ENCODE data around the gene ETNPPL.

The ETNPPL gene

GRCh38 chr4:108703966-108704365, 58.9 kb downstream of the ETNPPL start:
- no peak for TF ChIP-seq EZH2phosphoT487 (IDR thresholded peaks at IDR 0.05; ENCODE audit: low read depth)
- TF ChIP-seq, protein P1, sequence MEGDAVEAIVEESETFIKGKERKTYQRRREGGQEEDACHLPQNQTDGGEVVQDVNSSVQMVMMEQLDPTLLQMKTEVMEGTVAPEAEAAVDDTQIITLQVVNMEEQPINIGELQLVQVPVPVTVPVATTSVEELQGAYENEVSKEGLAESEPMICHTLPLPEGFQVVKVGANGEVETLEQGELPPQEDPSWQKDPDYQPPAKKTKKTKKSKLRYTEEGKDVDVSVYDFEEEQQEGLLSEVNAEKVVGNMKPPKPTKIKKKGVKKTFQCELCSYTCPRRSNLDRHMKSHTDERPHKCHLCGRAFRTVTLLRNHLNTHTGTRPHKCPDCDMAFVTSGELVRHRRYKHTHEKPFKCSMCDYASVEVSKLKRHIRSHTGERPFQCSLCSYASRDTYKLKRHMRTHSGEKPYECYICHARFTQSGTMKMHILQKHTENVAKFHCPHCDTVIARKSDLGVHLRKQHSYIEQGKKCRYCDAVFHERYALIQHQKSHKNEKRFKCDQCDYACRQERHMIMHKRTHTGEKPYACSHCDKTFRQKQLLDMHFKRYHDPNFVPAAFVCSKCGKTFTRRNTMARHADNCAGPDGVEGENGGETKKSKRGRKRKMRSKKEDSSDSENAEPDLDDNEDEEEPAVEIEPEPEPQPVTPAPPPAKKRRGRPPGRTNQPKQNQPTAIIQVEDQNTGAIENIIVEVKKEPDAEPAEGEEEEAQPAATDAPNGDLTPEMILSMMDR (IDR thresholded peaks at IDR 0.05; ENCODE audit: low read depth, low read length), result no peak
- H3K4me2 ChIP-seq (ENCODE audit: low read length), result no peak overlapping the region
- H3K27ac ChIP-seq (ENCODE audit: low read length), result no peak overlapping the region

GRCh38 chr4:108703370-108703769, 59.5 kb downstream of the ETNPPL start:
- no peaks in the 10 kb centered on the region for H3K4me1 ChIP-seq (ENCODE audit: low read length)
- TF ChIP-seq, protein P1 (IDR thresholded peaks at IDR 0.05; ENCODE audit: low read depth, low read length), result no peak
- no peaks in the 10 kb centered on the region for H3K36me3 ChIP-seq (replicated peaks; ENCODE audit: low read depth, low read length)
- no peaks in the 10 kb centered on the region for H3K79me2 ChIP-seq (ENCODE audit: low read length)
- H3K27ac ChIP-seq (ENCODE audit: low read length), result no peak overlapping the region
- H3K4me3 ChIP-seq (ENCODE audit: low read length), result no peak overlapping the region
- H2AFZ ChIP-seq (ENCODE audit: low read depth, low read length), result no peak overlapping the region
- no peaks in the 10 kb centered on the region for H3K9me3 ChIP-seq (ENCODE audit: insufficient read depth, low read length)
- H3K27me3 ChIP-seq (ENCODE audit: low read depth, low read length), result no peaks in the 10 kb centered on the region
- H4K20me1 ChIP-seq (ENCODE audit: insufficient read depth, low read length), result no peaks in the 10 kb centered on the region
- H3K9ac ChIP-seq (ENCODE audit: low read length), result no peak overlapping the region
- H3K4me2 ChIP-seq (ENCODE audit: low read length), result no peak overlapping the region

More at GRCh38 chr4:108703966-108704365, 58.9 kb downstream of the ETNPPL start:
- H4K20me1 ChIP-seq (ENCODE audit: insufficient read depth, low read length), result no peaks in the 10 kb centered on the region
- H3K9ac ChIP-seq (ENCODE audit: low read length), result no peak overlapping the region
- no peaks in the 10 kb centered on the region for H3K36me3 ChIP-seq (replicated peaks; ENCODE audit: low read depth, low read length)
- no peaks in the 10 kb centered on the region for H3K27me3 ChIP-seq (ENCODE audit: low read depth, low read length)
- H3K4me3 ChIP-seq (ENCODE audit: low read length), result no peak overlapping the region
- H3K9me3 ChIP-seq (ENCODE audit: insufficient read depth, low read length), result no peaks in the 10 kb centered on the region
- no peak overlapping the region for H2AFZ ChIP-seq (ENCODE audit: low read depth, low read length)
- H3K4me1 ChIP-seq (ENCODE audit: low read length), result no peaks in the 10 kb centered on the region
- no peaks in the 10 kb centered on the region for H3K79me2 ChIP-seq (ENCODE audit: low read length)

GRCh38 chr4:108702960-108703359, 59.9 kb downstream of the ETNPPL start:
- H3K4me1 ChIP-seq (ENCODE audit: low read length), result no peaks in the 10 kb centered on the region
- no peak overlapping the region for H3K27ac ChIP-seq (ENCODE audit: low read length)
- H3K4me3 ChIP-seq (ENCODE audit: low read length), result no peak overlapping the region
- no peaks in the 10 kb centered on the region for H3K36me3 ChIP-seq (replicated peaks; ENCODE audit: low read depth, low read length)
- H4K20me1 ChIP-seq (ENCODE audit: insufficient read depth, low read length), result no peaks in the 10 kb centered on the region
- no peaks in the 10 kb centered on the region for H3K79me2 ChIP-seq (ENCODE audit: low read length)
- H3K27me3 ChIP-seq (ENCODE audit: low read depth, low read length), result no peaks in the 10 kb centered on the region
- no peak overlapping the region for H3K4me2 ChIP-seq (ENCODE audit: low read length)
- H3K9ac ChIP-seq (ENCODE audit: low read length), result no peak overlapping the region
- no peak for TF ChIP-seq EZH2phosphoT487 (IDR thresholded peaks at IDR 0.05; ENCODE audit: low read depth)
- TF ChIP-seq, protein P1 (IDR thresholded peaks at IDR 0.05; ENCODE audit: low read depth, low read length), result no peak
- H3K9me3 ChIP-seq (ENCODE audit: insufficient read depth, low read length), result no peaks in the 10 kb centered on the region
- no peak overlapping the region for H2AFZ ChIP-seq (ENCODE audit: low read depth, low read length)

- Histone ChIP-seq H3K4me2 (ENCODE audit: low read length) (no peak overlapping the region), H3K27ac (ENCODE audit: low read length) (no peak overlapping the region), H3K79me2 (ENCODE audit: low read length) (no peaks in the 10 kb centered on the region), H3K9ac (ENCODE audit: low read length) (no peak overlapping the region), H3K9me3 (ENCODE audit: insufficient read depth, low read length) (no peaks in the 10 kb centered on the region), H3K4me3 (ENCODE audit: low read length) (no peak overlapping the region), H2AFZ (ENCODE audit: low read depth, low read length) (no peak overlapping the region), H3K36me3 (replicated peaks; ENCODE audit: low read depth, low read length) (no peaks in the 10 kb centered on the region), H3K27me3 (ENCODE audit: low read depth, low read length) (no peaks in the 10 kb centered on the region), H3K4me1 (ENCODE audit: low read length) (no peaks in the 10 kb centered on the region), H4K20me1 (ENCODE audit: insufficient read depth, low read length) (no peaks in the 10 kb centered on the region)
- TF ChIP-seq, protein P1 (IDR thresholded peaks at IDR 0.05; ENCODE audit: low read depth, low read length), result no peak
- no peak for TF ChIP-seq EZH2phosphoT487 (IDR thresholded peaks at IDR 0.05; ENCODE audit: low read depth)
Measured at GRCh38 chr4:108700081-108700757, 62.6 kb downstream of the ETNPPL start.

All from OCI-LY3 (cell line).